Omental fat pad (tissue), 4 donors: Measurements from ENCODE around the gene COL6A5. TPM values are rescaled to one million over a fixed set of nuclear protein-coding genes. Genes with fewer than 3 reads are reported as not detected.

Experiments used
- ATAC-seq: fragments of 150-250 bp; one replicate; pipeline ENCODE4 v1.9.1; 2016; ENCODE audit warnings: mild to moderate bottlenecking, moderate library complexity; ENCODE audit not compliant: low FRiP score
- DNase-seq: peaks from one replicate; pipeline ENCODE4 v3.0.0-alpha.2; 2019; ENCODE audit warnings: low spot score
- total RNA-seq, 4 donors: library from RNA; depleted of rRNA; stranded (reverse); fragments of >200 nt; gene quantifications; one replicate each; pipeline ENCODE4 v1.1.0, GENCODE V29; 2016
- TF ChIP-seq, protein P1 (sequence below), 3 donors: fragments of 450-650 bp; IDR thresholded peaks; one replicate each; pipeline ENCODE4 v1.5.1; 2016 to 2017; ENCODE audit warnings: antibody characterized with exemption in 3 of 3, mild to moderate bottlenecking in 3 of 3, moderate library complexity in 2 of 3

Gene COL6A5
- total RNA-seq, 4 donors from 2014 or later, result 0.09 TPM; not detected in 3

DNA sequence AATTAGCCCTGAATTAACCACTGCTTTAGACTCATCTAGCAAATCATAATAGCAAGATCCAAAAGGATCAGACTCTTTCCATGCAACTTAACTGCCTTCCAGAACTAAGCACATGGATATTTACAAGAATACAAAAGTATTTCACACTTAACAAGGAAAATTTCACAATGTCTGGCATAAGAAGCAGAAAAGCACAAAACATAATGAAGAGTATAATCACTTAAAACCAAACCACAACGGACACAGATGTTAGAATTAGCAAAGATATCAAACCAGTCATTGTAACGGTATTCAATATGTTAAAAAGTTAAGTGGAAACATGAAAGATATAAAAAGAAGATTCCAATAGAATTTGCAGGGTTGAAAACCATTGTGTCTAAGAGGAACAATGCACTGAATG lies 120.0 kb downstream of the COL6A5 start:
- DNase-seq, result no peak
- TF ChIP-seq, protein P1, sequence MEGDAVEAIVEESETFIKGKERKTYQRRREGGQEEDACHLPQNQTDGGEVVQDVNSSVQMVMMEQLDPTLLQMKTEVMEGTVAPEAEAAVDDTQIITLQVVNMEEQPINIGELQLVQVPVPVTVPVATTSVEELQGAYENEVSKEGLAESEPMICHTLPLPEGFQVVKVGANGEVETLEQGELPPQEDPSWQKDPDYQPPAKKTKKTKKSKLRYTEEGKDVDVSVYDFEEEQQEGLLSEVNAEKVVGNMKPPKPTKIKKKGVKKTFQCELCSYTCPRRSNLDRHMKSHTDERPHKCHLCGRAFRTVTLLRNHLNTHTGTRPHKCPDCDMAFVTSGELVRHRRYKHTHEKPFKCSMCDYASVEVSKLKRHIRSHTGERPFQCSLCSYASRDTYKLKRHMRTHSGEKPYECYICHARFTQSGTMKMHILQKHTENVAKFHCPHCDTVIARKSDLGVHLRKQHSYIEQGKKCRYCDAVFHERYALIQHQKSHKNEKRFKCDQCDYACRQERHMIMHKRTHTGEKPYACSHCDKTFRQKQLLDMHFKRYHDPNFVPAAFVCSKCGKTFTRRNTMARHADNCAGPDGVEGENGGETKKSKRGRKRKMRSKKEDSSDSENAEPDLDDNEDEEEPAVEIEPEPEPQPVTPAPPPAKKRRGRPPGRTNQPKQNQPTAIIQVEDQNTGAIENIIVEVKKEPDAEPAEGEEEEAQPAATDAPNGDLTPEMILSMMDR (IDR thresholded peaks at IDR 0.05), result no peak
- ATAC-seq, result no peak

DNA sequence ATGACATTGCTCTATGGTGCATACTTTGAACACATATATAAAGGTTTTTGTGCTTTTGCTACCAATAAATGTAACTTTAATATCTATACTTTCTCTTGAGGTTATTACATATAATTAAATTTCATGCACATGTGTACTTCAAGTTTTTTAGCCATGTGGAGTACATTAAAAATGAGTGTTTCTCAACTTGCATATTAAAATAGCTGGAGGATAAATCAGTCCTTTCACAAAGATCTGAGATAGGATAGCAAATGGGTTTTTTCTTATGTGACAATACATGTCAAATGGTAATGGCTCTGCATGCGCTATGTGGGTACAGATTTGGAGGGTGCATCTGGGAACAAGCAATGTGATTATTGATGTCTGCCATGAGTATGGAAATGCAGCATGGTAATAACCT lies 122.8 kb downstream of the COL6A5 start:
- ATAC-seq (no peak), DNase-seq (no peak)
- TF ChIP-seq, protein P1 (IDR thresholded peaks at IDR 0.05), result no peak

DNA sequence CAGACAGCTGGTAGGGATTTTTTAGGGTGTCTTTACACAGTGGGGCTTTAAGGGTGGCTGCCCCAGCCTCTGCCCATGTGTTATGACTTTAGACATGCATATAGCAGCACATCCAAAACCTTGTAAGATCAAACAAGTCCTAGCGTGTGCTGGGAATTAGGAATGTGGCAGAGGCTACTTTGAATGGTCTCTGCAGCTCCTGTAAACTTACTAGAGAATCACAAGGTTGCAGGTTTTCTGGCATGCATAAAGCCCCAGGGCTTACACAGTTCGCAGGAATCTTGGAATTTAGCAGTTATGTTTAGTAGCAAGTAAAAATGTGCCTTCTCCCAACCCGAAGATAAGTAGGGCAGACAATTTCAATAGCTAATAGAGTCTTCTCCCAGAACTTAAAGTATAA lies 124.7 kb downstream of the COL6A5 start:
- no peak for DNase-seq
- TF ChIP-seq, protein P1 (IDR thresholded peaks at IDR 0.05), result no peak
- ATAC-seq, result no peak

DNA sequence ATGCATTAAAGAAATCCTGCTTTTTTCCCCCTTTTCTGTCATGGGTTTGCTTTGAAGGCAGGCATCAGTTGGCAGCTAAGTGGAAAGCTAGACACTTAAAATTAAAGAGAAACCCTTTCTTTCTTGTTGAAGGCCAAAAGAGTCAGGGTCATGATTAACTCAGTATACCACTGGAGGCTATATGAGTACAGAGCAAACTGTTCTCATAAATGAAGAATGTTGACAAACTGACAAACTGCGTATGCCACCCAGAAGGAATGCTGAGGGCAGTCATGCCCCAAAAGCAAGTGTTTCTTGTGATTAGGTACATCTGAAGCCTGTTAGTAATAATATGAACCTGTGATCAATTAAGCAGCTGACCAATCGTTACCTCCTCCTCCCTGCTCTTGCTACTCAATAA lies 127.9 kb downstream of the COL6A5 start:
- ATAC-seq (no peak), DNase-seq (no peak)
- TF ChIP-seq, protein P1 (IDR thresholded peaks at IDR 0.05), result no peak

DNA sequence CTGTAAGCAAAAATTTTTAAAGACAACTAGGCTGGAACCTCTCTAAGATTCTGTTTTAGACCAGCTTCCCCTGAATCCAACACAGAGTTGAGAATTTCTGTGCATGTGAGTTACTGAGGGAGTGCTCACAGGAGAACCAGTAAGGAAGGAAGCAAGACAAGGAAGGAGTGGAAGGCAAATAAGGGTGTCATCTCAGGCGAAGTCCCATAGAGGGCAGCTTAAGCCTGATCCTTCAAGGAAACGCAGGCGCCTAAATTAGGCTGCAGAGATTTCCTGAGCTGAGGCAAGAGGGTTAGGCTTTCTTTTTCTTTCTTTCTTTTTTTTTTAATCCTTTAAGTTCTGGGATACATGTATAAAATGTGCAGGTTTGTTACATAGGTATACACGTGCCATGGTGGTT lies 135.3 kb downstream of the COL6A5 start:
- TF ChIP-seq, protein P1 (IDR thresholded peaks at IDR 0.05), result no peak
- DNase-seq, result no peak
- no peak for ATAC-seq

DNA sequence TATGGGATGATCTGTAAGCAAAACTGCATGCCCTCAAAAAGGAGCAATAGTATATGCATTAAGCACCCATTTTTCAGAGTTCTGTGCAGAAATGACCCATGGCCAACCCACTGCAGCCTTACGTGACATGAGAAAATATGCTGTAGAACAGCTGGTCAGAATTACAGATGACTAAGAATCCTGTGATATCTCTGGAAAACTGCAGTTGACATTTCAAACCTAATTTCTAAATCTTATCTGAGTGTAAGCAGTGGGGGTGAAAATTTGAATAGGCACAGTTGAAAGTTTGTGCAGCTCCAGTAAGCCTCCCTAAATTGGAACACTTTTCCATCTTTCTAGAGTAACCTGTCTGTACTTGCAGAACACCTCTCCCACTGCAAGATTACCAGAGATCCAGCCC lies 142.8 kb downstream of the COL6A5 start:
- TF ChIP-seq, protein P1 (IDR thresholded peaks at IDR 0.05), result no peak
- ATAC-seq, result no peak
- DNase-seq, result no peak

DNA sequence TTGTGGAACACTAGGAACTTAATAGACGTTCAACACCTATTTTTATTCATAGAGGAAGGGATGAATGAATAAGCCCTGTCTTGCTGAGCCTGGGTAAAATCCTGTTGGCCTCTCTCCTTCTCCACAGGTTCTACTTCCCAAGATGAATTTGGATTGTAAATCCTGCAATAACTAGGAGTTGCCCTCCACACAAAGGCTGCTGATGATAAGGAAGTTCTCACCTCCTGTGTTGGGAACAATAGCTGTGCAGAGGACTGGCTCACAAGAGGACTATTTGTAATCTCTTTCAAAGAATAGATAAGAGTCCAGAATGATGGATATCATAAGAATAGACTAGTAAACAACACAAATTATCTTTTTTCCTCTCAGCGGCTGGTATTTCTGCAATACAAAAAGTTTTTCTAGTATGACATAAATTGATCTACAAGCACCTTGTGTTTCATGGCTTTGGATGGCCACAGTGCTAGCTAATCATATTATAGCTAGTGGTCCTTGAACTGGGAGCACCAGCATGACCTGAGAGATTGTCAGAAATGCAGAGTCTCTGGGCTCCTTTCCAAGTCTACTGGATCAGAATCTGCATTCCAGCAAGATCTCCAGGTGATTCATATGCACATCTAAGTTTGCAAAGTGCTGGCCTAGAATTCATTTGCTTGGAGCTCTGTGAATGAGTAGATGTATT lies 143.4 kb downstream of the COL6A5 start:
- ATAC-seq (no peak), DNase-seq (no peak)
- TF ChIP-seq, protein P1 (IDR thresholded peaks at IDR 0.05), result no peak
